DOHH2 (cell line): ENCODE data around the gene NEK2.
"Not testable (repeated sequence)": the region's sequence is repeated elsewhere in the genome, so short reads cannot be mapped to it uniquely, and the experiment has no call there.

Source experiments
- H3F3A ChIP-seq: fragments of 200-600 bp; sonication (generic), shearing (Covaris generic); 2 replicates; pipeline ENCODE4 v1.6.0; 2016; ENCODE audit warnings: antibody characterized with exemption, mild to moderate bottlenecking; ENCODE audit not compliant: control insufficient read depth, insufficient read depth
- H3K27ac ChIP-seq: fragments of 200-600 bp; sonication (generic); 2 replicates; pipeline ENCODE4 v1.5.1; 2014; ENCODE audit warnings: low read depth, mild to moderate bottlenecking, low read length, moderate library complexity
- H3K27me3 ChIP-seq: fragments of 200-600 bp; sonication (generic); 2 replicates; pipeline ENCODE4 v1.6.1; 2014; ENCODE audit warnings: mild to moderate bottlenecking, low read length, mixed read lengths; ENCODE audit not compliant: control insufficient read depth
- H3K36me3 ChIP-seq: fragments of 200-600 bp; sonication (generic); 2 replicates; pipeline ENCODE4 v1.6.1; 2014; ENCODE audit warnings: mild to moderate bottlenecking, low read length, moderate library complexity, mixed read lengths; ENCODE audit not compliant: control insufficient read depth
- H3K4me1 ChIP-seq: fragments of 200-600 bp; sonication (generic); 2 replicates; pipeline ENCODE4 v1.6.1; 2014; ENCODE audit warnings: mild to moderate bottlenecking, low read length, mixed read lengths; ENCODE audit not compliant: control insufficient read depth
- H3K4me2 ChIP-seq: fragments of 200-600 bp; sonication (generic); 2 replicates; pipeline ENCODE4 v1.6.0; 2014; ENCODE audit warnings: mild to moderate bottlenecking, low read length, moderate library complexity
- H3K4me3 ChIP-seq: fragments of 200-600 bp; sonication (generic); 2 replicates; pipeline ENCODE4 v1.5.1; 2014; ENCODE audit warnings: mild to moderate bottlenecking, low read length, mixed read lengths
- H3K79me2 ChIP-seq: fragments of 200-600 bp; sonication (generic); 2 replicates; pipeline ENCODE4 v1.6.1; 2014; ENCODE audit warnings: mild to moderate bottlenecking, low read length, mixed read lengths; ENCODE audit not compliant: control insufficient read depth
- H3K9me2 ChIP-seq: fragments of 200-600 bp; sonication (generic); replicated peaks from 2 replicates; pipeline ENCODE4 v1.6.1; 2014; ENCODE audit warnings: mild to moderate bottlenecking, low read length, mixed read lengths; ENCODE audit not compliant: control insufficient read depth
- H3K9me3 ChIP-seq: fragments of 200-600 bp; sonication (generic); 2 replicates; pipeline ENCODE4 v1.6.1; 2014; ENCODE audit warnings: antibody characterized with exemption, low read length, mixed read lengths; ENCODE audit not compliant: control insufficient read depth, insufficient read depth
- H4K20me1 ChIP-seq: fragments of 200-600 bp; sonication (generic); 2 replicates; pipeline ENCODE4 v1.6.0; 2014; ENCODE audit warnings: low read depth, mild to moderate bottlenecking, antibody characterized with exemption, low read length, moderate library complexity; ENCODE audit not compliant: control insufficient read depth, insufficient read depth
- EZH2phosphoT487 ChIP-seq: fragments of 200-600 bp; sonication (generic); IDR thresholded peaks from 2 replicates; pipeline ENCODE4 v1.6.1; 2017; ENCODE audit warnings: borderline replicate concordance, mild to moderate bottlenecking, antibody characterized with exemption, low read length, moderate library complexity, mixed read lengths
- TF ChIP-seq, protein P1 (sequence below): fragments of 200-600 bp; sonication (generic); IDR thresholded peaks from one replicate; pipeline ENCODE4 v1.5.1; 2014; ENCODE audit warnings: antibody characterized with exemption, mild to moderate bottlenecking, low read depth, low read length; ENCODE audit not compliant: poor library complexity, severe bottlenecking

Gene NEK2

DNA sequence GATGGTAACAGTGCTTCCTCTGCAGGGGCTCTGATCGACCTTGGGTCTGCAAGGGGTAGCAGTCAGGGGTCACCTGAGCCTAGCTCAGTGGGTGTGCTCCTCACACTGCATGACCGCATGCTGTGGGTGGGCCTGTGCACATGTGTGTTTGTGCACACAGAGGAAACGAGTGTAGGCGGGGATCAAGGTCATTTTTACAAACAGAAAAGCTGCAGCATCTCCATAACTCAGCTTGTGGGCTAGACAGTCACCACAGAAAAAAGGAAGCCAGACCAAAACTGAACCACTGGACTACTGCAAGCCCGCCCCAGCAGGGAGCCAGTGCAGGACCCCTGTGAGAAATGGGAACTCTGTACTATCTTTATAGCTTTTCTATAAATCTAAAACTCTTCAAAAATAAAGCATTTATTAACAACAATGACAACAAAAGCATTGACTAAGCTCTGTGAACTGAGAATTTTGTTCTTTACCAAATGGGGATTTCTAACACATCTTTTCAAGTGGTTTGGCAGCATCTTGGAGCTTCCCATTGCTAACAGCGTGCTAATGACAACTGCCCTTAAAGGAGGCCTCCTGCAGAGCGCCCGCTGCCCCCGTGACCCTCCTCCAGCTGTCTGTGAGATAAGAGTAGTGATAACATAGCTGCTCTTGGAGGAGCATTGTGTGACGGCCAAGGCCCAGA, 19.9 kb upstream of the NEK2 start:
- H3K36me3 ChIP-seq = no peaks in the 10 kb centered on the region
- H3F3A ChIP-seq = no peaks in the 10 kb centered on the region
- H3K9me3 ChIP-seq = no peaks in the 10 kb centered on the region
- no peaks in the 10 kb centered on the region for H3K79me2 ChIP-seq
- peaks cover 26% of the 10 kb centered on the region for H3K4me1 ChIP-seq
- no peak overlapping the region for H3K27ac ChIP-seq
- no peak overlapping the region for H3K4me3 ChIP-seq
- H3K4me2 ChIP-seq = no peak overlapping the region
- peaks cover 10% of the 10 kb centered on the region; the same call in 1 of the 2 replicates for H4K20me1 ChIP-seq
- H3K9me2 ChIP-seq = no peaks in the 10 kb centered on the region
- TF ChIP-seq EZH2phosphoT487 = no peak
- TF ChIP-seq, protein P1, sequence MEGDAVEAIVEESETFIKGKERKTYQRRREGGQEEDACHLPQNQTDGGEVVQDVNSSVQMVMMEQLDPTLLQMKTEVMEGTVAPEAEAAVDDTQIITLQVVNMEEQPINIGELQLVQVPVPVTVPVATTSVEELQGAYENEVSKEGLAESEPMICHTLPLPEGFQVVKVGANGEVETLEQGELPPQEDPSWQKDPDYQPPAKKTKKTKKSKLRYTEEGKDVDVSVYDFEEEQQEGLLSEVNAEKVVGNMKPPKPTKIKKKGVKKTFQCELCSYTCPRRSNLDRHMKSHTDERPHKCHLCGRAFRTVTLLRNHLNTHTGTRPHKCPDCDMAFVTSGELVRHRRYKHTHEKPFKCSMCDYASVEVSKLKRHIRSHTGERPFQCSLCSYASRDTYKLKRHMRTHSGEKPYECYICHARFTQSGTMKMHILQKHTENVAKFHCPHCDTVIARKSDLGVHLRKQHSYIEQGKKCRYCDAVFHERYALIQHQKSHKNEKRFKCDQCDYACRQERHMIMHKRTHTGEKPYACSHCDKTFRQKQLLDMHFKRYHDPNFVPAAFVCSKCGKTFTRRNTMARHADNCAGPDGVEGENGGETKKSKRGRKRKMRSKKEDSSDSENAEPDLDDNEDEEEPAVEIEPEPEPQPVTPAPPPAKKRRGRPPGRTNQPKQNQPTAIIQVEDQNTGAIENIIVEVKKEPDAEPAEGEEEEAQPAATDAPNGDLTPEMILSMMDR = no peak
- H3K27me3 ChIP-seq = peaks cover 27% of the 10 kb centered on the region

DNA sequence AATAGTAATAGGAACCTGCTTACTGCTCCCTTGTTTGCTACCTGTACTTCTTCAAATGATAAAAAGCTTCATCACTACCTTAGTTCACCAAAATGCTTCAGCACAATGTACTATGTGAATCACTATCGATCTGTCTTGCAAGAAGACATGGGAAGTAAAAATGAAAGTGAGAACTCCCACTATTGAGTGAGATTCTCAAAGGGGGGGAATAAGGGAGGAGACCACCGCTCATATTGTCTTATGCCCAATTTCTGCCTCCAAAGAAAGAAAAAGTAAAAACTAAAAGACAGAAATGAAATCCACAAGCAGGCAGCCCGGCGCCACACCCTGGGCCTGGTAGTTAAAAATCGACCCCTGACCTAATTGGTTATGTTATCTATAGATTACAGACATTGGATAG, 18.5 kb upstream of the NEK2 start:
- Histone ChIP-seq H3K4me1 (peaks cover 24% of the 10 kb centered on the region), H3K27me3 (peaks cover 18% of the 10 kb centered on the region)
- H3K27ac ChIP-seq, H3K9me3 ChIP-seq, H3K79me2 ChIP-seq, H3F3A ChIP-seq, H3K36me3 ChIP-seq, H4K20me1 ChIP-seq, H3K4me3 ChIP-seq, H3K4me2 ChIP-seq, H3K9me2 ChIP-seq: not testable (repeated sequence)

DNA sequence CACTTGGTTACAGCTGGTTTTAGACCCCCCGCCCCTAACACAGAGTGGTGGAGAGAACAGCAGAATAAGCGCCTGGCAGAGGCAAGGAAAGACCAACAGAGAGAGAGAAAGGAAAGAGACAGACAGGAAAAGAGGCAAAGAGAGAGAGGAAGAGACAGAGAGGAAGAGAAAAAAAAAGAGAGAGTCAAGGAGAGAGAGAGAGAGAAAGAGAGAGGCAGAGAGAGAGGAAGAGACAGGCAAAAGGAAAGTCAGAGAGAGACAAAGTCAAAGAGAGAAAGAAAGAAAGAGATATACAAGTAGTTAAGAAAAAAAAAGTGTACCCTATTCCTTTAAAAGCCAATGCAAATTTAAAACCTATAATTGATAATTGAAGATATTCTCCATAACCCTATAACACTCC, 13.0 kb upstream of the NEK2 start:
- no peaks in the 10 kb centered on the region for H3K9me3 ChIP-seq
- H3K4me3 ChIP-seq = no peak overlapping the region
- H3K79me2 ChIP-seq = no peaks in the 10 kb centered on the region
- no peak overlapping the region for H3K4me2 ChIP-seq
- H4K20me1 ChIP-seq = no peaks in the 10 kb centered on the region
- H3F3A ChIP-seq = no peaks in the 10 kb centered on the region
- TF ChIP-seq, protein P1 = no peak
- no peak for TF ChIP-seq EZH2phosphoT487
- H3K36me3 ChIP-seq = no peaks in the 10 kb centered on the region
- H3K9me2 ChIP-seq = no peaks in the 10 kb centered on the region
- H3K27me3 ChIP-seq = peaks cover 17% of the 10 kb centered on the region
- H3K27ac ChIP-seq = no peak overlapping the region
- H3K4me1 ChIP-seq = no peaks in the 10 kb centered on the region

DNA sequence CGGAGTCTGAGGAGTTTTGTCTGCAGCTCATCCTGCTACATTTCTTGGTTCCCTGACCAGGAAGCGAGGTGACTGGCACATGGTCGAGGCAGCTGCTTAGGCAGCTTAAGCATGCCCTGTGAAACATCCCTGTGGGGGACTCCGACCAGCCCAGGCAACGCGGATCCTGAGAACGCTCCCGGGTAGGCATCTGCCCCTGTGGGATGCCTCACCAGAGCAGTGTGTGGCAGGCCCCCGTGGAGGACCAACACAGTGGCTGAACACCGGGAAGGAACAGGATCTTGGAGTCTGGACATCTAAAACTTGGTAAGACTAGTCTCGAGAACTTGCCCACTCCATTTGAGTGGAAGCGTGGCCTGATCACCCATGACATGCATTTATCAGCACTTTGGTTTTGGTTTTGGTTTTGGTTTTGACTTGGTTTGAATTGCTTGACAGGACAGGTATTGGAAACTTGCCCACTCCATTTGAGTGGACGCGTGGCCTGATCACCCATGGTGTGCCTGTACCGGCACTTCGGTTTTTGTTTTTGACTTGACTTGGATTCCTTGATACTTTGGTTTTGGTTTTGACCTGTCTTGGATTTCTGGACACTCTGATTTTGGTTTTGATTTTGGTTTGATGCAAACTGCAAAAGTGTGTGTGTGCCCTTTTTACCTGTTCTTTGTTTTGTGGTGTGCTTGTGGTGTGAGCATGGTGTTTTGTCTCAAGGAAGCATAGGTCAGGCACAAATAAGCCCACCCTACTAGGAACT, 12.2 kb upstream of the NEK2 start:
- peaks cover 17% of the 10 kb centered on the region for H3K27me3 ChIP-seq
- H3F3A ChIP-seq = no peaks in the 10 kb centered on the region
- H3K4me1 ChIP-seq = no peaks in the 10 kb centered on the region
- H3K4me2 ChIP-seq = no peak overlapping the region
- TF ChIP-seq, protein P1 = no peak
- no peak for TF ChIP-seq EZH2phosphoT487
- H3K27ac ChIP-seq = no peak overlapping the region
- no peaks in the 10 kb centered on the region for H3K9me2 ChIP-seq
- no peaks in the 10 kb centered on the region for H3K79me2 ChIP-seq
- no peak overlapping the region for H3K4me3 ChIP-seq
- no peaks in the 10 kb centered on the region for H3K9me3 ChIP-seq
- no peaks in the 10 kb centered on the region for H3K36me3 ChIP-seq
- H4K20me1 ChIP-seq = no peaks in the 10 kb centered on the region
